ENCODE measurements around the gene GLUD1.

The GLUD1 gene

GRCh38 chr10:87095236-87095945, 748 bp upstream of the GLUD1 start (continued):
- TF ChIP-seq ZBTB6 (tag by site-specific recombination; IDR thresholded peaks at IDR 0.05) (no peak), ZNF561 (tag by site-specific recombination; IDR thresholded peaks at IDR 0.05; ENCODE audit: borderline replicate concordance) (peak; percentile 56; the same call in 1 of the 2 replicates), ZNF16 (tag by site-specific recombination; IDR thresholded peaks at IDR 0.05; ENCODE audit: low read depth) (no peak), ZNF10 (tag by site-specific recombination; IDR thresholded peaks at IDR 0.05) (peak; percentile 19; the same call in 1 of the 2 replicates), KLF8 (tag by site-specific recombination; IDR thresholded peaks at IDR 0.05) (peak; percentile 93), OSR2 (tag by site-specific recombination; IDR thresholded peaks at IDR 0.05) (no peak), GLIS2 (tag by site-specific recombination; IDR thresholded peaks at IDR 0.05) (peak; percentile 81), TRIM28 (IDR thresholded peaks at IDR 0.05; ENCODE audit: borderline replicate concordance, low read length) (no peak), ZNF670 (tag by site-specific recombination; IDR thresholded peaks at IDR 0.05; ENCODE audit: low read depth) (no peak), ZNF133 (tag by site-specific recombination; IDR thresholded peaks at IDR 0.05) (no peak), ZNF629 (tag by site-specific recombination; IDR thresholded peaks at IDR 0.05) (no peak), ZNF449 (tag by site-specific recombination; IDR thresholded peaks at IDR 0.05) (peak; percentile 37; the same call in 1 of the 2 replicates), ZBTB48 (tag by site-specific recombination; IDR thresholded peaks at IDR 0.05) (0 out of 2 replicates have a peak, but pooled peaks have one; percentile 30), ZNF140 (tag by site-specific recombination; IDR thresholded peaks at IDR 0.05) (no peak), KLF10 (tag by site-specific recombination; IDR thresholded peaks at IDR 0.05) (peak; percentile 55; the same call in 1 of the 2 replicates), ZNF585B (tag by site-specific recombination; IDR thresholded peaks at IDR 0.05) (no peak), ZNF518A (tag by site-specific recombination; conservative IDR thresholded peaks at IDR 0.05; ENCODE audit: low read depth) (no peak), ZFP69B (tag by site-specific recombination; IDR thresholded peaks at IDR 0.05) (peak; percentile 63; the same call in 1 of the 2 replicates), PRDM6 (tag by site-specific recombination; IDR thresholded peaks at IDR 0.05) (no peak), ZSCAN18 (tag by site-specific recombination; IDR thresholded peaks at IDR 0.05) (no peak), ZNF335 (tag by site-specific recombination; conservative IDR thresholded peaks at IDR 0.05) (peak; percentile 74)
- TF ChIP-seq, protein P1, sequence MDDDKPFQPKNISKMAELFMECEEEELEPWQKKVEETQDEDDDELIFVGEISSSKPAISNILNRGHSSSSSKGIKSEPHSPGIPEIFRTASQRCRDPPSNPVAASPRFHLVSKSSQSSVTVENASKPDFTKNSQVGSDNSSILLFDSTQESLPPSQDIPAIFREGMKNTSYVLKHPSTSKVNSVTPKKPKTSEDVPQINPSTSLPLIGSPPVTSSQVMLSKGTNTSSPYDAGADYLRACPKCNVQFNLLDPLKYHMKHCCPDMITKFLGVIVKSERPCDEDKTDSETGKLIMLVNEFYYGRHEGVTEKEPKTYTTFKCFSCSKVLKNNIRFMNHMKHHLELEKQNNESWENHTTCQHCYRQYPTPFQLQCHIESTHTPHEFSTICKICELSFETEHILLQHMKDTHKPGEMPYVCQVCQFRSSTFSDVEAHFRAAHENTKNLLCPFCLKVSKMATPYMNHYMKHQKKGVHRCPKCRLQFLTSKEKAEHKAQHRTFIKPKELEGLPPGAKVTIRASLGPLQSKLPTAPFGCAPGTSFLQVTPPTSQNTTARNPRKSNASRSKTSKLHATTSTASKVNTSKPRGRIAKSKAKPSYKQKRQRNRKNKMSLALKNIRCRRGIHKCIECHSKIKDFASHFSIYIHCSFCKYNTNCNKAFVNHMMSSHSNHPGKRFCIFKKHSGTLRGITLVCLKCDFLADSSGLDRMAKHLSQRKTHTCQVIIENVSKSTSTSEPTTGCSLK (tag by site-specific recombination; IDR thresholded peaks at IDR 0.05) = no peak
- TF ChIP-seq, protein P2, sequence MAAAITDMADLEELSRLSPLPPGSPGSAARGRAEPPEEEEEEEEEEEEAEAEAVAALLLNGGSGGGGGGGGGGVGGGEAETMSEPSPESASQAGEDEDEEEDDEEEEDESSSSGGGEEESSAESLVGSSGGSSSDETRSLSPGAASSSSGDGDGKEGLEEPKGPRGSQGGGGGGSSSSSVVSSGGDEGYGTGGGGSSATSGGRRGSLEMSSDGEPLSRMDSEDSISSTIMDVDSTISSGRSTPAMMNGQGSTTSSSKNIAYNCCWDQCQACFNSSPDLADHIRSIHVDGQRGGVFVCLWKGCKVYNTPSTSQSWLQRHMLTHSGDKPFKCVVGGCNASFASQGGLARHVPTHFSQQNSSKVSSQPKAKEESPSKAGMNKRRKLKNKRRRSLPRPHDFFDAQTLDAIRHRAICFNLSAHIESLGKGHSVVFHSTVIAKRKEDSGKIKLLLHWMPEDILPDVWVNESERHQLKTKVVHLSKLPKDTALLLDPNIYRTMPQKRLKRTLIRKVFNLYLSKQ (tag by site-specific recombination; IDR thresholded peaks at IDR 0.05; ENCODE audit: borderline replicate concordance) = no peak
